ENCODE measurements around the gene CHMP4B. TPM values are rescaled to one million over a fixed set of nuclear protein-coding genes. Genes with fewer than 3 reads are reported as not detected.

CHMP4B gene
- total RNA-seq, 2 experiments from 2014 or later = 84.0 to 87.6 TPM

GRCh38 chr20:33852626-33853506, 41.7 kb downstream of the CHMP4B start:
- POLR2A ChIA-PET = no interaction called here
- CTCF ChIA-PET = interaction anchor here (1.5 kb wide), 1 partner anchor 61 kb away, joined by 4 read pairs; no protein-coding TSS in a partner anchor

- ChIA-PET CTCF (interaction anchor here (1.5 kb wide), 1 partner anchor 61 kb away, joined by 4 read pairs; no protein-coding TSS in a partner anchor), POLR2A (no interaction called here)
Measured at GRCh38 chr20:33853507-33853813, 42.3 kb downstream of the CHMP4B start.

- ChIA-PET CTCF (interaction anchor here (1.2 kb wide), 1 partner anchor 65 kb away, joined by 3 read pairs; no protein-coding TSS in a partner anchor), POLR2A (interaction anchor here (0.6 kb wide), 1 partner anchor 389 kb away, joined by 3 read pairs; no protein-coding TSS in a partner anchor)
Measured at GRCh38 chr20:33857722-33858563, 46.8 kb downstream of the CHMP4B start.

GRCh38 chr20:33858666-33859065, 47.5 kb downstream of the CHMP4B start:
- CTCF ChIA-PET = interaction anchor here (1.2 kb wide), 1 partner anchor 66 kb away, joined by 3 read pairs; no protein-coding TSS in a partner anchor
- POLR2A ChIA-PET = interaction anchor here (0.6 kb wide), 1 partner anchor 388 kb away, joined by 3 read pairs; no protein-coding TSS in a partner anchor

GRCh38 chr20:33859157-33859695, 48.1 kb downstream of the CHMP4B start:
- ChIA-PET CTCF (interaction anchor here (1.2 kb wide), 1 partner anchor 67 kb away, joined by 3 read pairs; no protein-coding TSS in a partner anchor), POLR2A (no interaction called here)

- POLR2A ChIA-PET = no interaction called here
- CTCF ChIA-PET = no interaction called here
Measured at GRCh38 chr20:33859751-33860150, 48.6 kb downstream of the CHMP4B start.

GRCh38 chr20:33861458-33861857, 50.3 kb downstream of the CHMP4B start:
- CTCF ChIA-PET = interaction anchor here (0.9 to 1.8 kb wide), 2 partner anchors 10 to 221 kb away, joined by 3 to 5 read pairs; no protein-coding TSS in a partner anchor
- POLR2A ChIA-PET = interaction anchor here (0.6 kb wide), 1 partner anchor 66 kb away, joined by 3 read pairs; no protein-coding TSS in a partner anchor

- CTCF ChIA-PET = interaction anchor here (0.5 to 1.1 kb wide), 5 partner anchors 11 to 521 kb away, joined by 3 to 8 read pairs (median 3); no protein-coding TSS in a partner anchor
- POLR2A ChIA-PET = interaction anchor here (0.7 kb wide), 1 partner anchor 249 kb away, joined by 3 read pairs; the partner anchor contains the start of gene EIF2S2
Measured at GRCh38 chr20:33862709-33863403, 51.7 kb downstream of the CHMP4B start.

- CTCF ChIA-PET = interaction anchor here (0.5 to 1.1 kb wide), 5 partner anchors 12 to 520 kb away, joined by 3 to 8 read pairs (median 3); no protein-coding TSS in a partner anchor
- POLR2A ChIA-PET = interaction anchor here (0.7 kb wide), 1 partner anchor 249 kb away, joined by 3 read pairs; the partner anchor contains the start of gene EIF2S2
Measured at GRCh38 chr20:33863440-33864323, 52.5 kb downstream of the CHMP4B start.

GRCh38 chr20:33864324-33864963, 53.3 kb downstream of the CHMP4B start:
- ChIA-PET POLR2A (no interaction called here), CTCF (no interaction called here)

GRCh38 chr20:33865761-33866370, 54.7 kb downstream of the CHMP4B start:
- ChIA-PET POLR2A (no interaction called here), CTCF (no interaction called here)

- ChIA-PET CTCF (no interaction called here), POLR2A (no interaction called here)
Measured at GRCh38 chr20:33866398-33867100, 55.4 kb downstream of the CHMP4B start.

- ChIA-PET CTCF (no interaction called here), POLR2A (no interaction called here)
Measured at GRCh38 chr20:33868042-33868441, 56.9 kb downstream of the CHMP4B start.

- CTCF ChIA-PET = no interaction called here
- POLR2A ChIA-PET = no interaction called here
Measured at GRCh38 chr20:33868595-33868994, 57.4 kb downstream of the CHMP4B start.

GRCh38 chr20:33869283-33869682, 58.1 kb downstream of the CHMP4B start:
- ChIA-PET CTCF (no interaction called here), POLR2A (no interaction called here)

- CTCF ChIA-PET = no interaction called here
Measured at GRCh38 chr20:33871362-33871761, 60.2 kb downstream of the CHMP4B start.

GRCh38 chr20:33874129-33874528, 63.0 kb downstream of the CHMP4B start:
- ChIA-PET POLR2A (no interaction called here), CTCF (no interaction called here)

More at GRCh38 chr20:33871362-33871761, 60.2 kb downstream of the CHMP4B start:
- POLR2A ChIA-PET = no interaction called here
